ENCODE data around the gene CPZ.

- TF ChIP-seq CTCF (IDR thresholded peaks at IDR 0.05 in 2 of 3, conservative IDR thresholded peaks at IDR 0.05 in 1 of 3; ENCODE audit: control insufficient read depth in 2 of 3, extremely low read depth in 1 of 3, insufficient read depth in 1 of 3, low read depth in 3 of 3, low read length in 3 of 3) = no peak
- TF ChIP-seq, protein P1, sequence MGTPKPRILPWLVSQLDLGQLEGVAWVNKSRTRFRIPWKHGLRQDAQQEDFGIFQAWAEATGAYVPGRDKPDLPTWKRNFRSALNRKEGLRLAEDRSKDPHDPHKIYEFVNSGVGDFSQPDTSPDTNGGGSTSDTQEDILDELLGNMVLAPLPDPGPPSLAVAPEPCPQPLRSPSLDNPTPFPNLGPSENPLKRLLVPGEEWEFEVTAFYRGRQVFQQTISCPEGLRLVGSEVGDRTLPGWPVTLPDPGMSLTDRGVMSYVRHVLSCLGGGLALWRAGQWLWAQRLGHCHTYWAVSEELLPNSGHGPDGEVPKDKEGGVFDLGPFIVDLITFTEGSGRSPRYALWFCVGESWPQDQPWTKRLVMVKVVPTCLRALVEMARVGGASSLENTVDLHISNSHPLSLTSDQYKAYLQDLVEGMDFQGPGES (IDR thresholded peaks at IDR 0.05) = no peak
- TF ChIP-seq POLR2AphosphoS5 (IDR thresholded peaks at IDR 0.05; ENCODE audit: low read length) = no peak
- no peak for TF ChIP-seq PRDM15 (CRISPR knock-in tag; IDR thresholded peaks at IDR 0.05)
Observed at GRCh38 chr4:8600266-8600665, 7.7 kb downstream of the CPZ start.

All from GM12878 (cell line).